Measurements from ENCODE around the gene MYB. TPM values are rescaled to one million over a fixed set of nuclear protein-coding genes. Genes with fewer than 3 reads are reported as not detected.
"Not testable (repeated sequence)": the region's sequence is repeated elsewhere in the genome, so short reads cannot be mapped to it uniquely, and the experiment has no call there.

MYB gene
- total RNA-seq, 1 donor from 2014 or later = 0.83 TPM

- no peak for DNase-seq (ENCODE audit: extremely low spot score, unreplicated experiment)
- Mint-ChIP-seq H3K27ac (ENCODE audit: unreplicated experiment) (no peak overlapping the region), H3K27me3 (ENCODE audit: unreplicated experiment) (no peaks in the 10 kb centered on the region), H3K9me3 (ENCODE audit: unreplicated experiment) (no peaks in the 10 kb centered on the region), H3K4me1 (ENCODE audit: unreplicated experiment) (peaks cover 2% of the 10 kb centered on the region), H3K4me3 (ENCODE audit: unreplicated experiment) (no peak overlapping the region), H3K36me3 (ENCODE audit: unreplicated experiment) (no peaks in the 10 kb centered on the region)
- no peak for TF ChIP-seq CTCF (IDR thresholded peaks at IDR 0.05)
Observed at GRCh38 chr6:135236319-135236718, 55.2 kb downstream of the MYB start.

- Mint-ChIP-seq H3K27me3 (ENCODE audit: unreplicated experiment) (no peaks in the 10 kb centered on the region), H3K9me3 (ENCODE audit: unreplicated experiment) (no peaks in the 10 kb centered on the region), H3K36me3 (ENCODE audit: unreplicated experiment) (no peaks in the 10 kb centered on the region), H3K4me3 (ENCODE audit: unreplicated experiment) (no peak overlapping the region), H3K27ac (ENCODE audit: unreplicated experiment) (no peak overlapping the region), H3K4me1 (ENCODE audit: unreplicated experiment) (peaks cover 2% of the 10 kb centered on the region)
- TF ChIP-seq CTCF (IDR thresholded peaks at IDR 0.05) = no peak
- DNase-seq (ENCODE audit: extremely low spot score, unreplicated experiment) = no peak
Observed at GRCh38 chr6:135236732-135237131, 55.6 kb downstream of the MYB start.

GRCh38 chr6:135240711-135241110, 59.6 kb downstream of the MYB start:
- no peak for DNase-seq (ENCODE audit: extremely low spot score, unreplicated experiment)
- Mint-ChIP-seq H3K27ac (ENCODE audit: unreplicated experiment) (no peak overlapping the region), H3K27me3 (ENCODE audit: unreplicated experiment) (no peaks in the 10 kb centered on the region), H3K4me3 (ENCODE audit: unreplicated experiment) (no peak overlapping the region), H3K4me1 (ENCODE audit: unreplicated experiment) (no peaks in the 10 kb centered on the region), H3K9me3 (ENCODE audit: unreplicated experiment) (no peaks in the 10 kb centered on the region), H3K36me3 (ENCODE audit: unreplicated experiment) (no peaks in the 10 kb centered on the region)
- TF ChIP-seq CTCF (IDR thresholded peaks at IDR 0.05) = no peak

- Mint-ChIP-seq H3K36me3 (ENCODE audit: unreplicated experiment) (no peaks in the 10 kb centered on the region), H3K9me3 (ENCODE audit: unreplicated experiment) (no peaks in the 10 kb centered on the region), H3K4me3 (ENCODE audit: unreplicated experiment) (no peak overlapping the region), H3K27ac (ENCODE audit: unreplicated experiment) (no peak overlapping the region), H3K27me3 (ENCODE audit: unreplicated experiment) (no peaks in the 10 kb centered on the region), H3K4me1 (ENCODE audit: unreplicated experiment) (no peaks in the 10 kb centered on the region)
- no peak for DNase-seq (ENCODE audit: extremely low spot score, unreplicated experiment)
- TF ChIP-seq CTCF (IDR thresholded peaks at IDR 0.05) = no peak
Observed at GRCh38 chr6:135243871-135244796, 63.0 kb downstream of the MYB start.

- TF ChIP-seq CTCF (IDR thresholded peaks at IDR 0.05) = no peak
- no peak overlapping the region for H3K4me3 Mint-ChIP-seq (ENCODE audit: unreplicated experiment)
- no peaks in the 10 kb centered on the region for H3K36me3 Mint-ChIP-seq (ENCODE audit: unreplicated experiment)
- H3K4me1 Mint-ChIP-seq (ENCODE audit: unreplicated experiment) = peaks cover 2% of the 10 kb centered on the region
- H3K27me3 Mint-ChIP-seq (ENCODE audit: unreplicated experiment) = no peaks in the 10 kb centered on the region
- H3K27ac Mint-ChIP-seq (ENCODE audit: unreplicated experiment) = no peak overlapping the region
- no peak for DNase-seq (ENCODE audit: extremely low spot score, unreplicated experiment)
- H3K9me3 Mint-ChIP-seq (ENCODE audit: unreplicated experiment) = no peaks in the 10 kb centered on the region
Observed at GRCh38 chr6:135244805-135245204, 63.7 kb downstream of the MYB start.

- not testable (repeated sequence) for DNase-seq (ENCODE audit: extremely low spot score, unreplicated experiment); H3K4me3 Mint-ChIP-seq (ENCODE audit: unreplicated experiment); H3K27ac Mint-ChIP-seq (ENCODE audit: unreplicated experiment); H3K36me3 Mint-ChIP-seq (ENCODE audit: unreplicated experiment); H3K9me3 Mint-ChIP-seq (ENCODE audit: unreplicated experiment); H3K27me3 Mint-ChIP-seq (ENCODE audit: unreplicated experiment)
- peaks cover 12% of the 10 kb centered on the region for H3K4me1 Mint-ChIP-seq (ENCODE audit: unreplicated experiment)
Observed at GRCh38 chr6:135246412-135247012, 65.4 kb downstream of the MYB start.
